ENCODE results near the gene VTA1.

DNA sequence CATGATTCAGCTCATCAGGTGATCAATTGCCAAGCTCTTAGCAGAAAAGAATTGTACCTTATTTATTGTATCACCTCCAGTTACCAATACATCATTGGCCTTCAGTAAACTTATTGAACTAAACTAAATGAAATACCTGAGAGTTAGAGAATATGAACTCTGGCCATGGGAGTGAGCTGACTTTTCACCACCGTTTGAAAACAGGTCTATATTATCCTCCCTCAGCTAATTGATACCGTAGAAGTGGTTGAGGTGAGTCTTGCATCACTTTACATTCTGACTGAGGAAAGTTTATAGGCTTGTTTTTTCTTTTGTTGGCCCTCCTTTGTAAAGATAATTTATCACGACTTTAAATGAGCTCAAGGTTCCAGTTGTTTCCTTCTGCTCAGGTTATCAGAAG, 102.2 kb downstream of the VTA1 start:
- TF ChIP-seq, protein P1, sequence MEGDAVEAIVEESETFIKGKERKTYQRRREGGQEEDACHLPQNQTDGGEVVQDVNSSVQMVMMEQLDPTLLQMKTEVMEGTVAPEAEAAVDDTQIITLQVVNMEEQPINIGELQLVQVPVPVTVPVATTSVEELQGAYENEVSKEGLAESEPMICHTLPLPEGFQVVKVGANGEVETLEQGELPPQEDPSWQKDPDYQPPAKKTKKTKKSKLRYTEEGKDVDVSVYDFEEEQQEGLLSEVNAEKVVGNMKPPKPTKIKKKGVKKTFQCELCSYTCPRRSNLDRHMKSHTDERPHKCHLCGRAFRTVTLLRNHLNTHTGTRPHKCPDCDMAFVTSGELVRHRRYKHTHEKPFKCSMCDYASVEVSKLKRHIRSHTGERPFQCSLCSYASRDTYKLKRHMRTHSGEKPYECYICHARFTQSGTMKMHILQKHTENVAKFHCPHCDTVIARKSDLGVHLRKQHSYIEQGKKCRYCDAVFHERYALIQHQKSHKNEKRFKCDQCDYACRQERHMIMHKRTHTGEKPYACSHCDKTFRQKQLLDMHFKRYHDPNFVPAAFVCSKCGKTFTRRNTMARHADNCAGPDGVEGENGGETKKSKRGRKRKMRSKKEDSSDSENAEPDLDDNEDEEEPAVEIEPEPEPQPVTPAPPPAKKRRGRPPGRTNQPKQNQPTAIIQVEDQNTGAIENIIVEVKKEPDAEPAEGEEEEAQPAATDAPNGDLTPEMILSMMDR (IDR thresholded peaks at IDR 0.05) = no peak
- no peak for TF ChIP-seq POLR2A (IDR thresholded peaks at IDR 0.05)
